B cell (primary cell): ENCODE data around the gene ZDHHC14. TPM values are rescaled to one million over a fixed set of nuclear protein-coding genes. Genes with fewer than 3 reads are reported as not detected.

Source experiments
- ATAC-seq: fragments of 200-7000 bp; cut with Tn5 transposase; one replicate; pipeline ENCODE4 v1.10.0; 2021; ENCODE audit warnings: low read depth, mild to moderate bottlenecking, moderate number of reproducible peaks, moderate library complexity
- CTCF ChIA-PET: fragments of 350-600 bp; sonication (Branson Sonifier 250); formaldehyde crosslinking; loops from one replicate; lab custom pipeline; 2021; ENCODE audit warnings: antibody characterized with exemption, inconsistent platforms; lab: Charles Lee
- POLR2A ChIA-PET: fragments of 350-600 bp; sonication (Branson Sonifier 250); formaldehyde crosslinking; loops from one replicate; lab custom pipeline; 2021; ENCODE audit warnings: antibody characterized with exemption; lab: Charles Lee
- DNase-seq: peaks from one replicate; pipeline ENCODE4 v3.0.0; 2013
- H2AFZ ChIP-seq: 2 replicates; pipeline ENCODE4 v1.6.1; 2012; ENCODE audit warnings: mild to moderate bottlenecking, low read depth, low read length; ENCODE audit not compliant: insufficient read depth, poor library complexity, severe bottlenecking
- H3K27ac ChIP-seq, 2 donors: 1 replicate in 1 of 2; 2 replicates in 1 of 2; pipeline ENCODE4 v1.5.1; 2012 to 2013; ENCODE audit warnings: low read length in 2 of 2, mild to moderate bottlenecking in 2 of 2, moderate library complexity in 1 of 2
- H3K27me3 ChIP-seq, 4 experiments: fragments of 200-600 bp in 1 of 4; sonication (generic) in 1 of 4; replicated peaks in 1 of 4; 1 replicate in 2 of 4; 2 replicates in 2 of 4; pipeline versions ENCODE4 v1.6.1 to v1.7.0; 2013 to 2016; ENCODE audit warnings: low read length in 3 of 4, mild to moderate bottlenecking in 2 of 4, mixed read lengths in 1 of 4, moderate library complexity in 1 of 4; ENCODE audit not compliant: insufficient read depth in 4 of 4, control insufficient read depth in 3 of 4; ENCODE audit errors: control extremely low read depth in 1 of 4
- H3K36me3 ChIP-seq, 2 experiments: replicated peaks in 1 of 2; 1 replicate in 1 of 2; 2 replicates in 1 of 2; pipeline versions ENCODE4 v1.6.1 to v1.7.1; 2013; ENCODE audit warnings: low read length in 1 of 2; ENCODE audit not compliant: insufficient read depth in 2 of 2, control insufficient read depth in 1 of 2; ENCODE audit errors: control extremely low read depth in 1 of 2, extremely low read depth in 1 of 2
- H3K4me1 ChIP-seq, 2 donors: fragments of 200-600 bp in 1 of 2; sonication (generic) in 1 of 2; 1 replicate in 1 of 2; 2 replicates in 1 of 2; pipeline versions ENCODE4 v1.5.1 to v1.6.1; 2013 to 2017; ENCODE audit warnings: low read length in 2 of 2; ENCODE audit not compliant: control insufficient read depth in 2 of 2, insufficient read depth in 2 of 2
- H3K4me2 ChIP-seq: replicated peaks from 2 replicates; pipeline ENCODE3; 2012; ENCODE audit warnings: mild to moderate bottlenecking, low read depth, low read length; ENCODE audit not compliant: poor library complexity, severe bottlenecking
- H3K4me3 ChIP-seq, 5 experiments: fragments of 200-600 bp in 1 of 5; sonication (generic) in 1 of 5; 1 replicate in 3 of 5; 2 replicates in 2 of 5; pipeline versions ENCODE4 v1.5.1 to v1.7.0; 2011 to 2016; ENCODE audit warnings: low read length in 4 of 5, mild to moderate bottlenecking in 4 of 5, low read depth in 2 of 5, control low read depth in 1 of 5, moderate library complexity in 1 of 5; ENCODE audit not compliant: insufficient read depth in 1 of 5; ENCODE audit errors: control extremely low read depth in 1 of 5, extremely low read depth in 1 of 5
- H3K79me2 ChIP-seq: fragments of 200-600 bp; sonication (generic); one replicate; pipeline ENCODE4 v1.6.0; 2016; ENCODE audit warnings: low read length; ENCODE audit not compliant: control insufficient read depth, insufficient read depth
- H3K9ac ChIP-seq: fragments of 200-600 bp; sonication (generic); 2 replicates; pipeline ENCODE4 v1.6.1; 2017; ENCODE audit warnings: mild to moderate bottlenecking, low read length, moderate library complexity
- H3K9me3 ChIP-seq, 3 donors: one replicate each; pipeline versions ENCODE4 v1.6.1 to v1.7.1; 2013; ENCODE audit warnings: low read length in 2 of 3; ENCODE audit not compliant: control insufficient read depth in 2 of 3, insufficient read depth in 1 of 3; ENCODE audit errors: control extremely low read depth in 1 of 3
- H4K20me1 ChIP-seq: 2 replicates; pipeline ENCODE4 v1.6.0; 2012; ENCODE audit warnings: mild to moderate bottlenecking, low read length; ENCODE audit not compliant: insufficient read depth, control insufficient read depth, poor library complexity, severe bottlenecking
- H3K27ac Mint-ChIP-seq: one replicate; pipeline ENCODE4 v1.8.0; 2021; ENCODE audit warnings: mixed read lengths
- H3K27me3 Mint-ChIP-seq: one replicate; pipeline ENCODE4 v1.8.0; 2021; ENCODE audit warnings: mixed read lengths
- H3K4me1 Mint-ChIP-seq: one replicate; pipeline ENCODE4 v1.8.0; 2021; ENCODE audit warnings: mixed read lengths
- H3K4me3 Mint-ChIP-seq: one replicate; pipeline ENCODE4 v1.8.0; 2021; ENCODE audit warnings: mixed read lengths
- H3K9me3 Mint-ChIP-seq: one replicate; pipeline ENCODE4 v1.8.0; 2022; ENCODE audit warnings: mixed read lengths; ENCODE audit not compliant: insufficient read depth
- CTCF ChIP-seq: fragments of 200-600 bp; IDR thresholded peaks from one replicate; pipeline ENCODE4 v1.8.0; 2022; ENCODE audit warnings: antibody characterized with exemption, mild to moderate bottlenecking
- EZH2 ChIP-seq: IDR thresholded peaks from 2 replicates; pipeline ENCODE4 v1.6.1; 2012; ENCODE audit warnings: borderline replicate concordance, low read depth, mild to moderate bottlenecking, moderate library complexity, low read length; ENCODE audit not compliant: insufficient read depth, poor library complexity, severe bottlenecking
- WGBS: methylation state at CpG from one replicate; pipeline ENCODE4 v1.1.5; 2013; ENCODE audit warnings: missing lambda C conversion rate; ENCODE audit not compliant: insufficient coverage; 5-methylcytosine and 5-hydroxymethylcytosine counted together
- intact Hi-C: fragments of 100-400 bp; cut with micrococcal nuclease; formaldehyde crosslinking; loops from one replicate; pipeline ENCODE4 v1.10.0; 2022
- polyA plus RNA-seq: library from polyadenylated mRNA; depleted of rRNA; stranded (reverse); fragments of >200 nt; gene quantifications from 2 replicates; pipeline ENCODE4 v1.2.3, GENCODE V29; 2012
- total RNA-seq, 2 donors: library from RNA; stranded (reverse); fragments of 120-200 nt in 1 of 2; gene quantifications; 1 replicate in 1 of 2; 2 replicates in 1 of 2; pipeline versions ENCODE4 v1.2.3 to v1.2.4, GENCODE V29; 2013 to 2022

Gene ZDHHC14
- total and polyA plus RNA-seq, 2 donors (not counting 1 experiment from before 2014, with no cell fraction given), result 8.8 to 50.4 TPM

GRCh38 chr6:157385482-157385881 lies 4.5 kb downstream of the ZDHHC14 start:
- Histone ChIP-seq H2AFZ (no peak overlapping the region), H4K20me1 (peaks cover 16% of the 10 kb centered on the region), H3K36me3 (peaks cover 0 to 3% of the 10 kb centered on the region in 2 experiments), H3K4me3 (no peak overlapping the region), H3K9me3 (peaks cover 0 to 9% (median 4%) of the 10 kb centered on the region in 3 donors), H3K27me3 (peaks cover 0 to 3% (median 0%) of the 10 kb centered on the region in 4 experiments), H3K27ac (no peak overlapping the region), H3K79me2 (peaks cover 23% of the 10 kb centered on the region), H3K9ac (no peak overlapping the region), H3K4me1 (peaks cover 20 to 32% of the 10 kb centered on the region in 2 donors), H3K4me2 (no peak overlapping the region)
- no peak overlapping the region for H3K4me3 Mint-ChIP-seq
- no peaks in the 10 kb centered on the region for H3K27me3 Mint-ChIP-seq
- no peak for TF ChIP-seq EZH2
- no peak for TF ChIP-seq CTCF
- peaks cover 14% of the 10 kb centered on the region for H3K9me3 Mint-ChIP-seq
- ChIA-PET CTCF (interaction anchor here (0.8 to 1.0 kb wide), 2 partner anchors 51 to 71 kb away, joined by 3 read pairs; no protein-coding TSS in a partner anchor), POLR2A (no interaction called here)
- WGBS, result no CpG with 5 or more reads among the region's 2 CpGs
- no peak overlapping the region for H3K27ac Mint-ChIP-seq
- DNase-seq, result no peak
- ATAC-seq, result no peak
- intact Hi-C loops, result loop anchor here (10.0 kb wide), 1 partner anchor 379 kb away; no protein-coding TSS in a partner anchor
- H3K4me1 Mint-ChIP-seq, result peaks cover 29% of the 10 kb centered on the region

- H3K4me2 ChIP-seq, result no peak overlapping the region
- peaks cover 16% of the 10 kb centered on the region for H4K20me1 ChIP-seq
- H3K9ac ChIP-seq, result no peak overlapping the region
- peaks cover 0 to 3% (median 0%) of the 10 kb centered on the region in 4 experiments for H3K27me3 ChIP-seq
- no peak overlapping the region for H3K4me3 Mint-ChIP-seq
- POLR2A ChIA-PET, result no interaction called here
- CTCF ChIA-PET, result interaction anchor here (0.8 kb wide), 2 partner anchors 52 to 211 kb away, joined by 3 read pairs; no protein-coding TSS in a partner anchor
- H3K27ac ChIP-seq, result no peak overlapping the region
- H3K4me3 ChIP-seq, result no peak overlapping the region
- WGBS, result 94% methylated on average over 3 of the region's 6 CpGs
- H3K36me3 ChIP-seq, result peaks cover 0 to 3% of the 10 kb centered on the region in 2 experiments
- H3K4me1 Mint-ChIP-seq, result peaks cover 29% of the 10 kb centered on the region
- intact Hi-C loops, result loop anchor here (10.0 kb wide), 1 partner anchor 379 kb away; no protein-coding TSS in a partner anchor
- ATAC-seq (no peak), DNase-seq (no peak)
- no peak for TF ChIP-seq EZH2
- no peak for TF ChIP-seq CTCF
- peaks cover 20 to 32% of the 10 kb centered on the region in 2 donors for H3K4me1 ChIP-seq
- no peaks in the 10 kb centered on the region for H3K27me3 Mint-ChIP-seq
- H3K9me3 Mint-ChIP-seq, result peaks cover 17% of the 10 kb centered on the region
- H3K79me2 ChIP-seq, result peaks cover 27% of the 10 kb centered on the region
- H3K27ac Mint-ChIP-seq, result no peak overlapping the region
- H2AFZ ChIP-seq, result no peak overlapping the region
- H3K9me3 ChIP-seq, result peaks cover 1 to 14% (median 4%) of the 10 kb centered on the region in 3 donors
These were observed 5.0 kb downstream of the ZDHHC14 start for GRCh38 chr6:157386023-157386422.
